ENCODE data around the gene OLFML1.

DNA sequence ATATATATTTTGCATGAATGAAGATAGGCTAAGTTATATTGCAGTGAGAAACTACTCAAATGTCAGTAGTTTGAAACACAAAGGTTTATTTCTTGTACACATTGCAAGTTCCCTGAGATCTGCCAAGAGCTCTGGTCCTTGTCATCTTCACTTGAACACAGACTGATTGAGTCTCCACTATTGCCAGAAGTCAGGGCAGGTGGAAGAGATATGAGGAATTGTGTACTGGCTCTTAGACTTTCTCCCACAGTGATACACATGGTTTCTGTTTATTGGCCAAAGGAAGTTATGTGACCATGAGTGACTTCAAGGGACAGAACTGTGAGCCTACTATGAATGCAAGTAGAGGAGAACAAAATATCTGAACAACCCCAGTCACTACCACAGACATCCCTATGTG lies 72.7 kb downstream of the OLFML1 start:
- TF ChIP-seq, protein P1, sequence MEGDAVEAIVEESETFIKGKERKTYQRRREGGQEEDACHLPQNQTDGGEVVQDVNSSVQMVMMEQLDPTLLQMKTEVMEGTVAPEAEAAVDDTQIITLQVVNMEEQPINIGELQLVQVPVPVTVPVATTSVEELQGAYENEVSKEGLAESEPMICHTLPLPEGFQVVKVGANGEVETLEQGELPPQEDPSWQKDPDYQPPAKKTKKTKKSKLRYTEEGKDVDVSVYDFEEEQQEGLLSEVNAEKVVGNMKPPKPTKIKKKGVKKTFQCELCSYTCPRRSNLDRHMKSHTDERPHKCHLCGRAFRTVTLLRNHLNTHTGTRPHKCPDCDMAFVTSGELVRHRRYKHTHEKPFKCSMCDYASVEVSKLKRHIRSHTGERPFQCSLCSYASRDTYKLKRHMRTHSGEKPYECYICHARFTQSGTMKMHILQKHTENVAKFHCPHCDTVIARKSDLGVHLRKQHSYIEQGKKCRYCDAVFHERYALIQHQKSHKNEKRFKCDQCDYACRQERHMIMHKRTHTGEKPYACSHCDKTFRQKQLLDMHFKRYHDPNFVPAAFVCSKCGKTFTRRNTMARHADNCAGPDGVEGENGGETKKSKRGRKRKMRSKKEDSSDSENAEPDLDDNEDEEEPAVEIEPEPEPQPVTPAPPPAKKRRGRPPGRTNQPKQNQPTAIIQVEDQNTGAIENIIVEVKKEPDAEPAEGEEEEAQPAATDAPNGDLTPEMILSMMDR (IDR thresholded peaks at IDR 0.05), result no peak
- no peak for TF ChIP-seq POLR2AphosphoS5 (IDR thresholded peaks at IDR 0.05; ENCODE audit: insufficient read depth in 1 of 2, low read depth in 1 of 2)
